Activated B cell treated with CpG ODN at 0.5 μM for 24 hours (primary cell): Measurements from ENCODE around the gene RASL10A. TPM values are rescaled to one million over a fixed set of nuclear protein-coding genes. Genes with fewer than 3 reads are reported as not detected.

Experiments used
- ATAC-seq: fragments of 200-7000 bp; cut with Tn5 transposase; one replicate; pipeline ENCODE4 v1.10.0; 2021; ENCODE audit warnings: low read depth, mild to moderate bottlenecking, moderate library complexity
- CTCF ChIA-PET: fragments of 350-600 bp; sonication (Branson Sonifier 250); formaldehyde crosslinking; loops from one replicate; lab custom pipeline; 2021; ENCODE audit warnings: antibody characterized with exemption; lab: Charles Lee
- POLR2A ChIA-PET: fragments of 350-600 bp; sonication (Branson Sonifier 250); formaldehyde crosslinking; loops from one replicate; lab custom pipeline; 2021; ENCODE audit warnings: antibody characterized with exemption; lab: Charles Lee
- DNase-seq: peaks from one replicate; pipeline ENCODE4 v3.0.0; 2022
- H3K27ac Mint-ChIP-seq: one replicate; pipeline ENCODE4 v1.8.0; 2020; ENCODE audit warnings: mixed read lengths
- H3K27me3 Mint-ChIP-seq: one replicate; pipeline ENCODE4 v1.8.0; 2021; ENCODE audit warnings: mixed read lengths
- H3K36me3 Mint-ChIP-seq: one replicate; pipeline ENCODE4 v1.8.0; 2021; ENCODE audit warnings: low read depth, mixed read lengths
- H3K4me1 Mint-ChIP-seq: one replicate; pipeline ENCODE4 v1.8.0; 2021; ENCODE audit warnings: mixed read lengths
- H3K4me3 Mint-ChIP-seq: one replicate; pipeline ENCODE4 v1.8.0; 2020; ENCODE audit warnings: mild to moderate bottlenecking, mixed read lengths
- H3K9me3 Mint-ChIP-seq: one replicate; pipeline ENCODE4 v1.8.0; 2020; ENCODE audit warnings: mixed read lengths
- intact Hi-C: fragments of 100-400 bp; cut with micrococcal nuclease; formaldehyde crosslinking; loops from one replicate; pipeline ENCODE4 v1.15.1; 2024
- total RNA-seq: library from RNA; stranded (reverse); gene quantifications from 2 replicates; pipeline ENCODE4 v1.2.3, GENCODE V29; 2022
- TF ChIP-seq, protein P1 (sequence below): fragments of 200-600 bp; IDR thresholded peaks from one replicate; pipeline ENCODE4 v1.8.0; 2022; ENCODE audit warnings: antibody characterized with exemption, mild to moderate bottlenecking

The RASL10A gene
- total RNA-seq, 1 donor from 2014 or later: 1.0 TPM

DNA sequence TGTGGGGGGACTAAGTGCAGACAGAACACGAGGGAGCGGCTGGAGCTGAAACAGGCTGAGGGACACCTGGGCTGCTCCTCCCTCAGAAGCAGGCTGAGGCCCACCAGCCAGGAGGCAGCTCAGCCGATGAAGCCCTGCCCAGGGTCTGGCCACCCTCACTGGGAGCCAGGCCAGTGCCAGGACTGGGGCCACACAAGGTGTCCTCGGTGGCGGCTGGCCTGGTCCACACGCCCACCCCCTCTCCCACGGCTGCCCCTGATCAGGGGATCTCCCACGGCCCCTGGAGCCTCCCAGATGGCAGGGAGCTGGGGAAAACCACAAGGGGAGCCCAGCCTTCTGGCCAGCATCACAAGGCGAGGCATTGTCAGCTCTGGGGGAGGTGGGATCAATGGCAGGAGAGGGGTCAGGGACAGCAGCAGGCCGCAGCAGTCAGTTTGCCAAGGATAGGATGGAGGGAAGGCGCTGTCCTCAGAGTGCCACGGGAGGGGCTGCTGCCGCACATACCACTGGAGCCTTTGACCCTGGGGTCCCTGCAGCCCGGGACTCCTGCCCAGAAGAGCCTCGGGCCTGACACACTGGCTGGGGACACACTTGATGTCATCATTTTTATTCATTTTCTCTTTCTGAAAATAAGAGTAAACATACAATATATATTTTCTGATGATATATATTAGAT is 11.7 kb upstream of the RASL10A start:
- Mint-ChIP-seq H3K9me3 (no peaks in the 10 kb centered on the region), H3K4me3 (no peak overlapping the region), H3K27me3 (no peaks in the 10 kb centered on the region), H3K4me1 (no peaks in the 10 kb centered on the region), H3K36me3 (peaks cover 50% of the 10 kb centered on the region), H3K27ac (no peak overlapping the region)
- intact Hi-C loops: no loop called here
- ChIA-PET CTCF (no interaction called here), POLR2A (no interaction called here)
- no peak for ATAC-seq
- TF ChIP-seq, protein P1, sequence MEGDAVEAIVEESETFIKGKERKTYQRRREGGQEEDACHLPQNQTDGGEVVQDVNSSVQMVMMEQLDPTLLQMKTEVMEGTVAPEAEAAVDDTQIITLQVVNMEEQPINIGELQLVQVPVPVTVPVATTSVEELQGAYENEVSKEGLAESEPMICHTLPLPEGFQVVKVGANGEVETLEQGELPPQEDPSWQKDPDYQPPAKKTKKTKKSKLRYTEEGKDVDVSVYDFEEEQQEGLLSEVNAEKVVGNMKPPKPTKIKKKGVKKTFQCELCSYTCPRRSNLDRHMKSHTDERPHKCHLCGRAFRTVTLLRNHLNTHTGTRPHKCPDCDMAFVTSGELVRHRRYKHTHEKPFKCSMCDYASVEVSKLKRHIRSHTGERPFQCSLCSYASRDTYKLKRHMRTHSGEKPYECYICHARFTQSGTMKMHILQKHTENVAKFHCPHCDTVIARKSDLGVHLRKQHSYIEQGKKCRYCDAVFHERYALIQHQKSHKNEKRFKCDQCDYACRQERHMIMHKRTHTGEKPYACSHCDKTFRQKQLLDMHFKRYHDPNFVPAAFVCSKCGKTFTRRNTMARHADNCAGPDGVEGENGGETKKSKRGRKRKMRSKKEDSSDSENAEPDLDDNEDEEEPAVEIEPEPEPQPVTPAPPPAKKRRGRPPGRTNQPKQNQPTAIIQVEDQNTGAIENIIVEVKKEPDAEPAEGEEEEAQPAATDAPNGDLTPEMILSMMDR: no peak
- DNase-seq: no peak

DNA sequence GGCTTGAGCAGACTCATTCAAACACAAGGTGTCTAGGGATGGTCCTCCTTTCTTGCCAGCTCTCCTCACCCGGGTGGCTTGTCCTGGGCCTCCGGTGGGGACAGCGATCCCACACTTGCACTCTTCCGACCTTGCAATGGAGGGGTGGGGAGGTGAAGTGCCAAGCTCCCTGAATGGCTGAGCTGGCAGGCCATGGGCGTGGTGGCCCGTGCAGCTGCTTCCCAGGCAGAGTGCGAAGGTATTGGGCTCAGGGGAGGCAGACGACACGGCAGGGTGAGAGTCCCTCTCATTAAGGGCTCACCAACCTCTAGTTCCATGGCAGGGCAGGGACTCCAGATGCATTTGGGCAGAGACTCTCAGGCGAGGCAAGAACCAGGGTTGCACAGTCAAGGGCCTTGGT is 11.0 kb upstream of the RASL10A start:
- ChIA-PET POLR2A (no interaction called here), CTCF (no interaction called here)
- Mint-ChIP-seq H3K9me3 (no peaks in the 10 kb centered on the region), H3K4me3 (no peak overlapping the region), H3K36me3 (peaks cover 43% of the 10 kb centered on the region), H3K27ac (no peak overlapping the region), H3K4me1 (no peaks in the 10 kb centered on the region), H3K27me3 (no peaks in the 10 kb centered on the region)
- intact Hi-C loops: no loop called here
- TF ChIP-seq, protein P1: no peak
- no peak for DNase-seq
- no peak for ATAC-seq

DNA sequence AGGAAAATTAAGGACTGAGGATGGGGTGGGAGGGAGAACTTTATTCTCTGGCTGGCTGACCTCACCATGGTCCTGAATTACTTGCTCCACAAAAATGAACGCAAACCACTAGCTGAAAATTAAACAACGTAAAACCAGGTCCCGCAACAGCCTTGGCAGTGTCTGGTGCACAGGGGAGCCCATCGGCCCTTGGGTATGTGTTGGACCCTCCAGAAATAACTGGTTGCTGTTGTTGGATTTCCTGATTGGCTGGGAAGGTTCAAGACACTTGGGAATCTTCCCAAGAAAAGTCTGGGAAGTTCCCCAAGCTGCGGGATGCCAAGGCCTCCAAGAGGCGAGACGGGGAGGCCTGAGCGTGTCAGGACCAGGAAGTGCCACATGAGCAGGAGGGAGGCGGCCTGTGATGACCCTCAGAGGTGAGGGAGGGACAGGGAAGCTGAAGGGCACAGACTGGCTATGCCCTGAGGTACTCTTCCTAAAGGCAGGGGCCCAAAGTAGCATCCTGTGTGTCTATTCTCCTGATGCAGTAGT is 10.4 kb upstream of the RASL10A start:
- TF ChIP-seq, protein P1: no peak
- ATAC-seq: no peak
- Mint-ChIP-seq H3K4me3 (no peak overlapping the region), H3K27me3 (no peaks in the 10 kb centered on the region), H3K9me3 (no peaks in the 10 kb centered on the region), H3K36me3 (peaks cover 37% of the 10 kb centered on the region), H3K4me1 (no peaks in the 10 kb centered on the region), H3K27ac (no peak overlapping the region)
- intact Hi-C loops: no loop called here
- CTCF ChIA-PET: no interaction called here
- POLR2A ChIA-PET: no interaction called here
- no peak for DNase-seq

DNA sequence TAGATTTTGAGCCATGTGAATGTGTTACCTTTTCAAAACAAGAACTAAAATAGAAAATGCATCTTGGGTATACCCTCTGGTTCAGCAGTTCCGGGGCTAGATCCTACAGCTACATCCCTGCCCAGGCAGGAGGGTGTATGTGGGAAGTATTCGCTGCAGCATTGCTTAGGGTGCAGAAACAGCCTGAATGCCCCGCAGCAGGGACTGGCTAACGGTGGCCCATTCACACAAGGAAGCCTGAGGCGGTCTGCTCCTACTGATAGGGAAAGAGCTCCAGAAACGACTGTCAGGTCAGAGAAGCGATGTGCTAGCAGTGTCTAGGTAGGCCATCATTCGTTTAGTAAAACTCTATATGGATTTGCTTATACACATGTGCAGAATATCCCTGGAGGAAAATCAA is 9.9 kb upstream of the RASL10A start:
- DNase-seq (no peak), ATAC-seq (no peak)
- ChIA-PET CTCF (no interaction called here), POLR2A (no interaction called here)
- Mint-ChIP-seq H3K4me1 (no peaks in the 10 kb centered on the region), H3K36me3 (peaks cover 33% of the 10 kb centered on the region), H3K27ac (no peak overlapping the region), H3K4me3 (no peak overlapping the region), H3K9me3 (no peaks in the 10 kb centered on the region), H3K27me3 (no peaks in the 10 kb centered on the region)
- TF ChIP-seq, protein P1: no peak
- intact Hi-C loops: no loop called here

DNA sequence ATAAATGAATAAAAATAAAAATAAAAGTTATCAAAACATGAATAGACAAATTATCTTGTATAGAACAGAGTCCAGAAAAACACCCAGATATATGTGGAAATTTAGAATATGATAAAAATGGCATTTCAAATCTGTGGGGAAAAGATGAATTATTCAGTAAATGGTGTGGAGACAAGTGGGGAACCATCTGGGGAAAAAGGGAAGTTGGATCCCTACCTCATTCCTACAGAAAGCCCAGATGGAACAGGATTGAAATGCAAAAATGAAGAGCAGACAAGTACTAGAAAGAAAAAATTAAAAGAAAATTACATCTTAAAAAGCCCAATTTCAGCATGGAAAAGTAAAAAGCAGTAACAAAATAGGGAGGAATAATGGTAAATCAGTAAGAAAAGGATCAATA is 8.1 kb upstream of the RASL10A start:
- intact Hi-C loops: no loop called here

More for the DNA sequence above, 8.1 kb upstream of the RASL10A start:
- TF ChIP-seq, protein P1: no peak
- CTCF ChIA-PET: no interaction called here
- POLR2A ChIA-PET: no interaction called here
- Mint-ChIP-seq H3K9me3 (no peaks in the 10 kb centered on the region), H3K4me3 (no peak overlapping the region), H3K27ac (no peak overlapping the region), H3K27me3 (no peaks in the 10 kb centered on the region), H3K36me3 (peaks cover 19% of the 10 kb centered on the region), H3K4me1 (no peaks in the 10 kb centered on the region)
- no peak for DNase-seq
- no peak for ATAC-seq
